ENCODE data around the gene ARHGAP27.

ARHGAP27 gene

GRCh38 chr17:45405250-45406086, 27.2 kb downstream of the ARHGAP27 start:
- peak; percentile 99 for DNase-seq

GRCh38 chr17:45404870-45405249, 27.8 kb downstream of the ARHGAP27 start:
- no peak for DNase-seq

- no peak for DNase-seq
Measured at GRCh38 chr17:45403906-45404490, 28.7 kb downstream of the ARHGAP27 start.

- DNase-seq = no peak
Measured at GRCh38 chr17:45402916-45403315, 29.8 kb downstream of the ARHGAP27 start.

- DNase-seq = no peak
Measured at GRCh38 chr17:45398800-45399199, 33.9 kb downstream of the ARHGAP27 start.

- no peak for DNase-seq
Measured at GRCh38 chr17:45397796-45398195, 34.9 kb downstream of the ARHGAP27 start.

- DNase-seq = no peak
Measured at GRCh38 chr17:45396496-45397205, 36.0 kb downstream of the ARHGAP27 start.

GRCh38 chr17:45395569-45396415, 36.9 kb downstream of the ARHGAP27 start:
- no peak for DNase-seq

- peak; percentile 93 for DNase-seq
Measured at GRCh38 chr17:45394913-45395568, 37.6 kb downstream of the ARHGAP27 start.

- DNase-seq = no peak
Measured at GRCh38 chr17:45394564-45394912, 38.1 kb downstream of the ARHGAP27 start.

GRCh38 chr17:45394091-45394490, 38.6 kb downstream of the ARHGAP27 start:
- no peak for DNase-seq

GRCh38 chr17:45393411-45393810, 39.3 kb downstream of the ARHGAP27 start:
- no peak for DNase-seq

- DNase-seq = no peak
Measured at GRCh38 chr17:45391918-45392317, 40.8 kb downstream of the ARHGAP27 start.

- no peak for DNase-seq
Measured at GRCh38 chr17:45391291-45391690, 41.4 kb downstream of the ARHGAP27 start.

GRCh38 chr17:45389354-45389753, 43.3 kb downstream of the ARHGAP27 start:
- no peak for DNase-seq

GRCh38 chr17:45388604-45389325, 43.9 kb downstream of the ARHGAP27 start:
- DNase-seq = no peak

- DNase-seq = no peak
Measured at GRCh38 chr17:45387739-45388138, 44.9 kb downstream of the ARHGAP27 start.

GRCh38 chr17:45386178-45386577, 46.5 kb downstream of the ARHGAP27 start:
- no peak for DNase-seq

GRCh38 chr17:45385331-45385997, 47.2 kb downstream of the ARHGAP27 start:
- peak; percentile 95 for DNase-seq

GRCh38 chr17:45384789-45385262, 47.8 kb downstream of the ARHGAP27 start:
- DNase-seq = no peak

Data from islet precursor cell (in vitro differentiated cells).